ENCODE data around the gene PLEKHG2.
A peak's percentile ranks its signal among the peaks of the same experiment; 100 is the strongest.

Gene PLEKHG2

GRCh38 chr19:39406656-39407409 is 5.6 kb upstream of the PLEKHG2 start, which contains the start of gene ZFP36:
ZFP36 (plus strand) TSS chr19:39406847; CDS start chr19:39406905, 58 bp downstream.
- peak; percentile 93 for DNase-seq (ENCODE audit: low read depth)

GRCh38 chr19:39407410-39407659 is 5.1 kb upstream of the PLEKHG2 start:
- no peak for DNase-seq (ENCODE audit: low read depth)

GRCh38 chr19:39407660-39408391 is 4.6 kb upstream of the PLEKHG2 start:
- DNase-seq (ENCODE audit: low read depth) = peak; percentile 61

GRCh38 chr19:39408392-39409207 is 3.9 kb upstream of the PLEKHG2 start:
- peak; percentile 46 for DNase-seq (ENCODE audit: low read depth)

GRCh38 chr19:39409208-39410016 is 3.1 kb upstream of the PLEKHG2 start:
- peak; percentile 84 for DNase-seq (ENCODE audit: low read depth)

GRCh38 chr19:39410017-39410830 is 2.2 kb upstream of the PLEKHG2 start:
- peak; percentile 74 for DNase-seq (ENCODE audit: low read depth)

- no peak for DNase-seq (ENCODE audit: low read depth)
Observed at GRCh38 chr19:39410831-39411080, 1.7 kb upstream of the PLEKHG2 start.

- peak; percentile 37 for DNase-seq (ENCODE audit: low read depth)
Observed at GRCh38 chr19:39411081-39411831, 1.2 kb upstream of the PLEKHG2 start.

- peak; percentile 91 for DNase-seq (ENCODE audit: low read depth)
Observed at GRCh38 chr19:39411832-39412099, 703 bp upstream of the PLEKHG2 start.

GRCh38 chr19:39412867-39413271 is 400 bp downstream of the PLEKHG2 start:
- no peak for DNase-seq (ENCODE audit: low read depth)

- no peak for DNase-seq (ENCODE audit: low read depth)
Observed at GRCh38 chr19:39413272-39413910, 922 bp downstream of the PLEKHG2 start.

GRCh38 chr19:39413911-39414608 is 1.6 kb downstream of the PLEKHG2 start:
- DNase-seq (ENCODE audit: low read depth) = no peak

- no peak for DNase-seq (ENCODE audit: low read depth)
Observed at GRCh38 chr19:39415111-39416046, 2.9 kb downstream of the PLEKHG2 start.

- no peak for DNase-seq (ENCODE audit: low read depth)
Observed at GRCh38 chr19:39416152-39417120, 4.0 kb downstream of the PLEKHG2 start.

- no peak for DNase-seq (ENCODE audit: low read depth)
Observed at GRCh38 chr19:39417463-39418181, 5.2 kb downstream of the PLEKHG2 start.

GRCh38 chr19:39419003-39419402 is 6.5 kb downstream of the PLEKHG2 start:
- no peak for DNase-seq (ENCODE audit: low read depth)

GRCh38 chr19:39420769-39421168 is 8.3 kb downstream of the PLEKHG2 start:
- DNase-seq (ENCODE audit: low read depth) = no peak

Data from activated T-cell treated with anti-CD3 and anti-CD28 coated beads for 1 hour (primary cell).